Right lobe of liver (tissue), 6 donors: ENCODE results near the gene NR5A2. TPM values are rescaled to one million over a fixed set of nuclear protein-coding genes. Genes with fewer than 3 reads are reported as not detected.
A peak's percentile ranks its signal among the peaks of the same experiment; 100 is the strongest.

ENCODE experiments used
- ATAC-seq, 4 donors: fragments of 200-7000 bp; cut with Tn5 transposase; one replicate each; pipeline ENCODE4 v1.9.1; 2020; ENCODE audit warnings: mild to moderate bottlenecking in 4 of 4, moderate library complexity in 4 of 4
- DNase-seq, 3 donors: peaks; one replicate each; pipeline ENCODE4 v3.0.0-alpha.2; 2020
- H3K27ac ChIP-seq, 3 donors: fragments of 200-600 bp; one replicate each; pipeline ENCODE4 v1.8.0; 2022
- H3K27me3 ChIP-seq, 2 donors: fragments of 200-600 bp; one replicate each; pipeline ENCODE4 v1.8.0; 2022
- H3K36me3 ChIP-seq, 4 donors: fragments of 200-600 bp; sonication (generic) in 1 of 4; one replicate each; pipeline versions ENCODE4 v1.5.1 to v1.8.0; 2017 to 2022; ENCODE audit warnings: control low read depth in 1 of 4
- H3K4me1 ChIP-seq, 4 donors: fragments of 200-600 bp; sonication (generic) in 1 of 4; one replicate each; pipeline versions ENCODE4 v1.5.1 to v1.8.0; 2017 to 2022; ENCODE audit warnings: control low read depth in 1 of 4
- H3K4me3 ChIP-seq, 3 donors: fragments of 200-600 bp; one replicate each; pipeline ENCODE4 v1.8.0; 2022
- H3K9me3 ChIP-seq, 4 donors: fragments of 200-600 bp; sonication (generic) in 1 of 4; one replicate each; pipeline versions ENCODE4 v1.5.1 to v1.8.0; 2017 to 2022; ENCODE audit warnings: control low read depth in 1 of 4
- POLR2A ChIP-seq: fragments of 450-650 bp; IDR thresholded peaks from one replicate; pipeline ENCODE4 v1.6.1; 2017; ENCODE audit warnings: antibody characterized with exemption, mild to moderate bottlenecking
- WGBS: methylation state at CpG from one replicate; pipeline ENCODE4 v1.1.6; 2018; ENCODE audit warnings: low coverage, low lambda C conversion rate; ENCODE audit not compliant: insufficient coverage; ENCODE audit errors: missing lambda C conversion rate; 5-methylcytosine and 5-hydroxymethylcytosine counted together
- intact Hi-C, 2 donors: fragments of 100-400 bp; cut with DNase I; formaldehyde crosslinking; loops; one replicate each; pipeline versions ENCODE4 v1.11.2 to v1.14.1; 2022
- total RNA-seq, 6 experiments: library from RNA; depleted of rRNA in 2 of 6; stranded (reverse); fragments of >200 nt in 2 of 6; fragmentation: NEBNext Ultra II Directional in 3 of 6; extraction: Animal tissue kit (Norgen Biotek cat#: 25700) in 3 of 6; gene quantifications; one replicate each; pipeline versions ENCODE4 v1.1.0 to v1.2.4, GENCODE V29; 2016 to 2023
- TF ChIP-seq, protein P1 (sequence below), 4 donors: fragments of 200-600 bp in 3 of 4; fragments of 450-650 bp in 1 of 4; IDR thresholded peaks; one replicate each; pipeline versions ENCODE4 v1.5.1 to v1.8.0; 2016 to 2022; ENCODE audit warnings: antibody characterized with exemption in 4 of 4, mild to moderate bottlenecking in 2 of 4
- donor health status: DM: no; HTN: yes; CAD: no.
- donor health status: DM: no; HTN: no; CAD: no.
- donor health status: DM: no; HTN: no; CAD: no.
- donor health status: DM: no; HTN: yes; CAD: no.
- donor health status: DM: no; HTN: yes; CAD: no.

The NR5A2 gene
- total RNA-seq, 6 experiments from 2014 or later, result 20.4 to 35.0 (median 28.5) TPM

DNA sequence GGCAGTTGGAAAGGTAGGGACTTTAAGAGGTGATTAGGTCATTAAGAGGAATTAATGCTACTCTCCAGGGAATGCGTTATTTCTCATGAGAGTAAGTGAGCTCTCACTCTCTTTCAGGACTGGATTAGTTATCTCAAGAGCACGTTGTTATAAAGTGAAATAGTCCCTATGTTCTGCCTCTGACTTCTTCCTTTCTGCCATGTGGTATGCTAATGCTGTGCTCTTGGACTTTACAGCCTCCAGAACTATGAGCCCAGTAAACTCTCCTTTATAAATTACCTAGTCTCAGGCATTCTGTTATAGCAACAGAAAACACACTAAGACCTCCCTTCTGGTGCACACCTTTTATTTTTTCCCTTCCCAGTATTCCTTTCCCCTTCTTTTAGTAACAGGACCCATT, 187.8 kb downstream of the NR5A2 start:
- Histone ChIP-seq H3K4me1 (no peaks in the 10 kb centered on the region), H3K4me3 (no peak overlapping the region), H3K27ac (no peak overlapping the region), H3K27me3 (no peaks in the 10 kb centered on the region), H3K9me3 (no peaks in the 10 kb centered on the region), H3K36me3 (no peaks in the 10 kb centered on the region)
- TF ChIP-seq, protein P1, sequence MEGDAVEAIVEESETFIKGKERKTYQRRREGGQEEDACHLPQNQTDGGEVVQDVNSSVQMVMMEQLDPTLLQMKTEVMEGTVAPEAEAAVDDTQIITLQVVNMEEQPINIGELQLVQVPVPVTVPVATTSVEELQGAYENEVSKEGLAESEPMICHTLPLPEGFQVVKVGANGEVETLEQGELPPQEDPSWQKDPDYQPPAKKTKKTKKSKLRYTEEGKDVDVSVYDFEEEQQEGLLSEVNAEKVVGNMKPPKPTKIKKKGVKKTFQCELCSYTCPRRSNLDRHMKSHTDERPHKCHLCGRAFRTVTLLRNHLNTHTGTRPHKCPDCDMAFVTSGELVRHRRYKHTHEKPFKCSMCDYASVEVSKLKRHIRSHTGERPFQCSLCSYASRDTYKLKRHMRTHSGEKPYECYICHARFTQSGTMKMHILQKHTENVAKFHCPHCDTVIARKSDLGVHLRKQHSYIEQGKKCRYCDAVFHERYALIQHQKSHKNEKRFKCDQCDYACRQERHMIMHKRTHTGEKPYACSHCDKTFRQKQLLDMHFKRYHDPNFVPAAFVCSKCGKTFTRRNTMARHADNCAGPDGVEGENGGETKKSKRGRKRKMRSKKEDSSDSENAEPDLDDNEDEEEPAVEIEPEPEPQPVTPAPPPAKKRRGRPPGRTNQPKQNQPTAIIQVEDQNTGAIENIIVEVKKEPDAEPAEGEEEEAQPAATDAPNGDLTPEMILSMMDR (IDR thresholded peaks at IDR 0.05), result no peak
- no peak for TF ChIP-seq POLR2A
- WGBS, result 50% methylated on average over 1 of the region's 2 CpGs
- ATAC-seq (no peak), DNase-seq (no peak)
- intact Hi-C loops, result no loop called here

DNA sequence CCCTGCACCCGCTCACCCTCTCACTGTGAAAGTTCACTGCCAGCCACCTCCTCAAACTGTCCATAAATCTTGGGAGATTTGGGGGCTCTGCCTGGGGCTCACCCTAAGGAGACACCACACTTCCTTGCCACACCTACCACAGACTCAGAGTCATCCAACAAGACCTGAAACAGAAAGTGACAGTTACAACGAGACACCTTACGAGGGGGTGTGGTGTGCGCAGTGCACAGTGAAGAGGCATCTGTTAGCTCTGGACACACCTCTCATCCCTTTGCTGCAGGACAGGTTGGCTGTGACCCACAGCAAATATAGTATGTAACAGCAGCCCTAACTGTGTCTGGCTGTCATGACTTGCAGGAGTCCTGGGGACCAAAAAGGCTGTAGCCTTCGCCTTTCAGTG, 190.2 kb downstream of the NR5A2 start:
- DNase-seq, result no peak
- ATAC-seq, result no peak
- intact Hi-C loops, result no loop called here
- peaks cover 0 to 11% (median 0%) of the 10 kb centered on the region in 4 donors for H3K4me1 ChIP-seq
- H3K4me3 ChIP-seq, result no peak overlapping the region
- no peak overlapping the region for H3K27ac ChIP-seq
- TF ChIP-seq, protein P1 (IDR thresholded peaks at IDR 0.05), result no peak
- TF ChIP-seq POLR2A, result no peak
- no peaks in the 10 kb centered on the region for H3K36me3 ChIP-seq
- 100% methylated on average over 2 of the region's 5 CpGs for WGBS
- no peaks in the 10 kb centered on the region for H3K27me3 ChIP-seq
- H3K9me3 ChIP-seq, result no peaks in the 10 kb centered on the region

DNA sequence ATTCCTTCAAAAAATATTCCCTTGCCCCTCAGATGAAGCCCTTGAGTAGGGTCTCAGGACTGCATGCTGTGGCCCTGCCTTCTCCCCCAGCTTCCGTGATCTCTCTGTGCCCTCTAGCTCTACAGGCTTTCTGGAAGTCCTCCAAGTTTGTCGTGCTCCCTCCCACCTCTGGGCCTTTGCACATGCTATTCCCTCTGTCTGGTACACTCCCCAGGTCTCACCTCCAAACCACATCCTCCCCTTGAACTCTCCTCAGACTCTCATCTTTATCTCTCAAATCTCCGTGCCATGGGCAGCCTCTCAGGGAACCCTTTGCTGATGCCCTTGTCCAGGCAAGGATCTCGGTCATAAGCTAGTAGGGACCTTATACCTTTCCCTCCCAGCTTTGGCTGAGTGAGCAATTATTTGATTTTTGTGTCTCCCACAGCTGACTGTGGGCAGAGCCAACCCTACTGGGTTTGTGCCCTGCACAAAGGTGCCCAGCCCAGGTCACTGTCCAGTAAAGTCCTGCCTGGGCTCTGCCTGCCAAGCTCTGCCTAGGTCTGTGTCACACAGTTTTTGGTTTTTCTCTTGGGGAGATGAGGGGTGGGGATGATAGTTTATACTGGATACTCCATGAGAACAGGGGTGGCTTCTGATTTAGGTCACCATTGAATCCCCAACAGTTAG, 194.2 kb downstream of the NR5A2 start:
- H3K4me3 ChIP-seq, result no peak overlapping the region
- ATAC-seq (peak; percentile 90 to 98 (median 94)), DNase-seq (peak; percentile 47 to 85 (median 84))
- intact Hi-C loops, result no loop called here
- H3K4me1 ChIP-seq, result peaks cover 0 to 11% (median 0%) of the 10 kb centered on the region in 4 donors
- WGBS, result 49% methylated on average over 4 of the region's 4 CpGs
- H3K27ac ChIP-seq, result no peak overlapping the region
- no peaks in the 10 kb centered on the region for H3K9me3 ChIP-seq
- H3K27me3 ChIP-seq, result no peaks in the 10 kb centered on the region
- TF ChIP-seq, protein P1 (IDR thresholded peaks at IDR 0.05), result no peak
- TF ChIP-seq POLR2A, result no peak
- no peaks in the 10 kb centered on the region for H3K36me3 ChIP-seq

DNA sequence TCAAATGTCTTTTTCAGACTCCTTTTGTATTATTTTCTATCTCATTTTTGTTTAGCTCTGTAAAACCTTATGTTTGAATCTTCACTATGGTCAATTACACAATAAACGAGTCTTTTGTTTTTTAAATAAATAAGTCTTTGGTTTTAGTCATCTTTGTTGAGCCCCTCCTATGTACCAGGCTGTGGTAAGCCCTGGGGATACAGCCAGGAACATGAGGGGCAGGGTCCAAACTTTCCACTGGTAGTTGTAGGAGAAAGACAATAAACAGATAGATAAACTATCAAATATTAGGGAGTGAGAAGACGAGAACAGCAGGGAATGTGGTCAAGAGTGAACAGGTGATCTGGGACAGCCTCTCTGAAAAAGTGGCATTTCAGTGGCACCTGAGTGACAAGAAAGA, 195.7 kb downstream of the NR5A2 start:
- WGBS, result 28% methylated on average over 2 of the region's 2 CpGs
- H3K36me3 ChIP-seq, result no peaks in the 10 kb centered on the region
- TF ChIP-seq, protein P1 (IDR thresholded peaks at IDR 0.05), result no peak
- TF ChIP-seq POLR2A, result no peak
- no peak for DNase-seq
- peak in 3 of 4 donors; percentile 19 to 41 (median 26) for ATAC-seq
- H3K27me3 ChIP-seq, result no peaks in the 10 kb centered on the region
- H3K9me3 ChIP-seq, result no peaks in the 10 kb centered on the region
- H3K27ac ChIP-seq, result no peak overlapping the region
- peaks cover 0 to 11% (median 0%) of the 10 kb centered on the region in 4 donors for H3K4me1 ChIP-seq
- intact Hi-C loops, result no loop called here
- H3K4me3 ChIP-seq, result no peak overlapping the region
